ENCODE measurements around the gene FAM181B. TPM values are rescaled to one million over a fixed set of nuclear protein-coding genes. Genes with fewer than 3 reads are reported as not detected.

Gene FAM181B
- total and polyA plus RNA-seq, 8 donors = 0.31 to 2.6 (median 1.0) TPM; not detected in 4

GRCh38 chr11:82757660-82758357 is 24.1 kb upstream of the FAM181B start:
- H3K27me3 ChIP-seq = no peaks in the 10 kb centered on the region
- no peak overlapping the region for H3K4me3 ChIP-seq
- WGBS, 5 donors = 55 to 75% (median 71%) methylated on average over 3 of the region's 3 CpGs
- H3K4me1 ChIP-seq = no peaks in the 10 kb centered on the region
- TF ChIP-seq CTCF (IDR thresholded peaks at IDR 0.05) = no peak
- TF ChIP-seq POLR2A (IDR thresholded peaks at IDR 0.05) = no peak
- no peak for TF ChIP-seq EP300 (IDR thresholded peaks at IDR 0.05)
- no peak for TF ChIP-seq POLR2AphosphoS5 (IDR thresholded peaks at IDR 0.05)
- H3K36me3 ChIP-seq = no peaks in the 10 kb centered on the region
- intact Hi-C loops (cut with DNase I; ENCODE audit: low total_unique reads) = no loop called here
- H3K27ac ChIP-seq = no peak overlapping the region
- DNase-seq = no peak
- H3K9me3 ChIP-seq = no peaks in the 10 kb centered on the region

GRCh38 chr11:82756765-82757639 is 23.3 kb upstream of the FAM181B start:
- Histone ChIP-seq H3K27ac (no peak overlapping the region), H3K4me3 (no peak overlapping the region), H3K27me3 (no peaks in the 10 kb centered on the region), H3K9me3 (no peaks in the 10 kb centered on the region), H3K4me1 (no peaks in the 10 kb centered on the region), H3K36me3 (no peaks in the 10 kb centered on the region)
- TF ChIP-seq POLR2AphosphoS5 (IDR thresholded peaks at IDR 0.05) (no peak), POLR2A (IDR thresholded peaks at IDR 0.05) (no peak), CTCF (IDR thresholded peaks at IDR 0.05) (no peak), EP300 (IDR thresholded peaks at IDR 0.05) (no peak)
- peak in 1 of 2 donors; percentile 37 for DNase-seq
- 52 to 83% (median 63%) methylated on average over 8 of the region's 8 CpGs for WGBS, 5 donors
- intact Hi-C loops (cut with DNase I; ENCODE audit: low total_unique reads) = no loop called here

GRCh38 chr11:82754410-82754809 is 20.7 kb upstream of the FAM181B start:
- 34 to 47% (median 42%) methylated on average over 4 of the region's 4 CpGs for whole genome bisulfite sequencing, 5 donors
- peak in 1 of 2 donors; percentile 20 for DNase-seq
- no peak overlapping the region for H3K4me3 ChIP-seq
- H3K4me1 ChIP-seq = no peaks in the 10 kb centered on the region
- TF ChIP-seq CTCF (IDR thresholded peaks at IDR 0.05) (no peak), POLR2A (IDR thresholded peaks at IDR 0.05) (no peak), EP300 (IDR thresholded peaks at IDR 0.05) (no peak), POLR2AphosphoS5 (IDR thresholded peaks at IDR 0.05) (no peak)
- H3K9me3 ChIP-seq = no peaks in the 10 kb centered on the region
- H3K27me3 ChIP-seq = peaks cover 0 to 4% (median 0%) of the 10 kb centered on the region in 3 donors
- H3K27ac ChIP-seq = no peak overlapping the region
- H3K36me3 ChIP-seq = no peaks in the 10 kb centered on the region
- intact Hi-C loops (cut with DNase I; ENCODE audit: low total_unique reads) = no loop called here

GRCh38 chr11:82753921-82754320 is 20.3 kb upstream of the FAM181B start:
- intact Hi-C loops (cut with DNase I; ENCODE audit: low total_unique reads) = no loop called here
- Histone ChIP-seq H3K4me1 (no peaks in the 10 kb centered on the region), H3K27ac (no peak overlapping the region), H3K4me3 (no peak overlapping the region), H3K27me3 (peaks cover 0 to 4% (median 0%) of the 10 kb centered on the region in 3 donors), H3K9me3 (no peaks in the 10 kb centered on the region), H3K36me3 (no peaks in the 10 kb centered on the region)
- no peak for DNase-seq
- WGBS, 5 donors = 67 to 100% (median 80%) methylated on average over 1 of the region's 1 CpG
- TF ChIP-seq POLR2A (IDR thresholded peaks at IDR 0.05) (no peak), POLR2AphosphoS5 (IDR thresholded peaks at IDR 0.05) (no peak), EP300 (IDR thresholded peaks at IDR 0.05) (no peak)

All from stomach (tissue), 9 donors.